Middle frontal gyrus (tissue), 1 donor: ENCODE measurements around the gene CCR7.

Experiments
- DNase-seq: peaks from one replicate; pipeline ENCODE4 v3.0.0-alpha.2; 2015; ENCODE audit warnings: low spot score; ENCODE audit errors: extremely low spot score

Gene CCR7

GRCh38 chr17:40535924-40536294 is 29.4 kb downstream of the CCR7 start:
- no peak for DNase-seq

- DNase-seq: no peak
Observed at GRCh38 chr17:40535438-40535837, 29.8 kb downstream of the CCR7 start.

GRCh38 chr17:40534371-40535189 is 30.7 kb downstream of the CCR7 start:
- no peak for DNase-seq

GRCh38 chr17:40533896-40534295 is 31.4 kb downstream of the CCR7 start:
- no peak for DNase-seq

- DNase-seq: no peak
Observed at GRCh38 chr17:40532520-40533253, 32.6 kb downstream of the CCR7 start.

GRCh38 chr17:40531051-40531991 is 34.0 kb downstream of the CCR7 start:
- no peak for DNase-seq

- no peak for DNase-seq
Observed at GRCh38 chr17:40530531-40530994, 34.7 kb downstream of the CCR7 start.

GRCh38 chr17:40529991-40530390 is 35.3 kb downstream of the CCR7 start:
- no peak for DNase-seq

- no peak for DNase-seq
Observed at GRCh38 chr17:40528692-40529417, 36.4 kb downstream of the CCR7 start.

- no peak for DNase-seq
Observed at GRCh38 chr17:40526668-40527067, 38.6 kb downstream of the CCR7 start.

GRCh38 chr17:40525294-40525693 is 40.0 kb downstream of the CCR7 start:
- DNase-seq: no peak

GRCh38 chr17:40524243-40524965 is 40.9 kb downstream of the CCR7 start:
- no peak for DNase-seq

GRCh38 chr17:40522961-40523310 is 42.3 kb downstream of the CCR7 start:
- DNase-seq: no peak

- DNase-seq: no peak
Observed at GRCh38 chr17:40522250-40522960, 42.9 kb downstream of the CCR7 start.

- no peak for DNase-seq
Observed at GRCh38 chr17:40520991-40521453, 44.2 kb downstream of the CCR7 start.

GRCh38 chr17:40519089-40519775 is 46.0 kb downstream of the CCR7 start:
- no peak for DNase-seq

GRCh38 chr17:40518401-40519088 is 46.7 kb downstream of the CCR7 start:
- no peak for DNase-seq

GRCh38 chr17:40517981-40518380 is 47.3 kb downstream of the CCR7 start:
- DNase-seq: no peak
